Stomach (tissue), 9 donors: Measurements from ENCODE around the gene VEGFC. TPM values are rescaled to one million over a fixed set of nuclear protein-coding genes. Genes with fewer than 3 reads are reported as not detected.

Source experiments
- DNase-seq, 2 donors: peaks; one replicate each; pipeline versions ENCODE4 v3.0.0 to v3.0.0-alpha.2; 2013 to 2019
- H3K27ac ChIP-seq, 5 donors: fragments of 200-600 bp in 4 of 5; sonication (generic) in 4 of 5; one replicate each; pipeline ENCODE4 v1.5.1; 2013 to 2019; ENCODE audit warnings: mild to moderate bottlenecking in 1 of 5, moderate library complexity in 1 of 5
- H3K27me3 ChIP-seq, 3 donors: fragments of 200-600 bp; sonication (generic); one replicate each; pipeline ENCODE4 v1.5.1; 2017 to 2019; ENCODE audit warnings: mixed run types in 1 of 3
- H3K36me3 ChIP-seq, 4 donors: fragments of 200-600 bp; sonication (generic); 1 replicate in 3 of 4; 2 replicates in 1 of 4; pipeline ENCODE4 v1.5.1; 2016 to 2019
- H3K4me1 ChIP-seq, 4 donors: fragments of 200-600 bp; sonication (generic); one replicate each; pipeline ENCODE4 v1.5.1; 2016 to 2019
- H3K4me3 ChIP-seq, 4 donors: fragments of 200-600 bp; sonication (generic) in 3 of 4; one replicate each; pipeline ENCODE4 v1.5.1; 2016 to 2019; ENCODE audit warnings: mild to moderate bottlenecking in 1 of 4
- H3K9me3 ChIP-seq, 4 donors: fragments of 200-600 bp; sonication (generic); one replicate each; pipeline ENCODE4 v1.5.1; 2016 to 2019
- CTCF ChIP-seq, 7 experiments: fragments of 450-650 bp in 4 of 7; fragments of 200-600 bp in 3 of 7; sonication (generic) in 3 of 7; IDR thresholded peaks; one replicate each; pipeline ENCODE4 v1.5.1; 2016 to 2019; ENCODE audit warnings: antibody characterized with exemption in 7 of 7, control low read depth in 2 of 7, mild to moderate bottlenecking in 1 of 7
- EP300 ChIP-seq: sonication (generic); formaldehyde crosslinking; IDR thresholded peaks from one replicate; pipeline ENCODE4 v1.6.1; 2017; ENCODE audit warnings: antibody characterized with exemption
- POLR2A ChIP-seq, 4 donors: fragments of 450-650 bp; IDR thresholded peaks; one replicate each; pipeline ENCODE4 v1.6.1; 2016; ENCODE audit warnings: antibody characterized with exemption in 4 of 4, control low read depth in 2 of 4, mild to moderate bottlenecking in 1 of 4, moderate library complexity in 1 of 4
- POLR2AphosphoS5 ChIP-seq, 3 donors: sonication (generic); formaldehyde crosslinking; IDR thresholded peaks; one replicate each; pipeline ENCODE4 v1.6.1; 2016; ENCODE audit warnings: antibody characterized with exemption in 3 of 3
- WGBS, 5 donors: extraction: QIAGEN DNeasy Blood & Tissue Kit in 3 of 5; methylation state at CpG; one replicate each; pipeline versions ENCODE4 v1.1.5 to v1.1.7; 2013 to 2018; 5-methylcytosine and 5-hydroxymethylcytosine counted together
- intact Hi-C: fragments of 100-400 bp; cut with DNase I; formaldehyde crosslinking; loops from one replicate; pipeline ENCODE4 v1.15.1; 2023; ENCODE audit warnings: low total_unique reads
- polyA plus RNA-seq, 3 donors: library from polyadenylated mRNA; stranded (reverse); fragments of 200-250 nt; gene quantifications; one replicate each; pipeline ENCODE4 v1.2.3, GENCODE V29; 2013
- total RNA-seq, 5 donors: library from RNA; depleted of rRNA; stranded (reverse); fragments of >200 nt; gene quantifications; one replicate each; pipeline versions ENCODE4 v1.1.0 to v1.2.3, GENCODE V29; 2014 to 2016
- donor health status: healthy with polysubstance abuse.
- donor health status: Bipolar disorder and iron deficiency.
- donor health status: healthy.

VEGFC gene
- total and polyA plus RNA-seq, 8 donors: 0.45 to 6.4 (median 1.3) TPM; not detected in 2

- 71 to 89% (median 82%) methylated on average over 1 of the region's 1 CpG for WGBS, 5 donors
- Histone ChIP-seq H3K9me3 (no peaks in the 10 kb centered on the region), H3K36me3 (no peaks in the 10 kb centered on the region), H3K27ac (no peak overlapping the region), H3K27me3 (peaks cover 0 to 5% (median 2%) of the 10 kb centered on the region in 3 donors), H3K4me3 (no peak overlapping the region), H3K4me1 (peaks cover 0 to 12% (median 4%) of the 10 kb centered on the region in 4 donors)
- TF ChIP-seq POLR2A (IDR thresholded peaks at IDR 0.05): no peak
- TF ChIP-seq POLR2AphosphoS5 (IDR thresholded peaks at IDR 0.05): no peak
- TF ChIP-seq EP300: no peak
- no peak for TF ChIP-seq CTCF (IDR thresholded peaks at IDR 0.05)
- intact Hi-C loops: no loop called here
- DNase-seq: no peak
Observed at GRCh38 chr4:176798540-176798939, 5.8 kb upstream of the VEGFC start.

- H3K36me3 ChIP-seq: no peaks in the 10 kb centered on the region
- TF ChIP-seq POLR2AphosphoS5 (IDR thresholded peaks at IDR 0.05) (no peak), EP300 (no peak), POLR2A (IDR thresholded peaks at IDR 0.05) (no peak), CTCF (IDR thresholded peaks at IDR 0.05) (no peak)
- no peak for DNase-seq
- peaks cover 10 to 33% (median 13%) of the 10 kb centered on the region in 4 donors for H3K4me1 ChIP-seq
- H3K4me3 ChIP-seq: no peak overlapping the region
- no peaks in the 10 kb centered on the region for H3K9me3 ChIP-seq
- no peak overlapping the region for H3K27ac ChIP-seq
- WGBS, 5 donors: 73 to 92% (median 82%) methylated on average over 1 of the region's 1 CpG
- intact Hi-C loops: no loop called here
- H3K27me3 ChIP-seq: peaks cover 0 to 32% (median 22%) of the 10 kb centered on the region in 3 donors
Observed at GRCh38 chr4:176795441-176795840, 2.7 kb upstream of the VEGFC start.

GRCh38 chr4:176794651-176795050 lies 1.9 kb upstream of the VEGFC start:
- WGBS, 5 donors: 37 to 62% (median 57%) methylated on average over 1 of the region's 1 CpG
- TF ChIP-seq POLR2A (IDR thresholded peaks at IDR 0.05) (no peak), POLR2AphosphoS5 (IDR thresholded peaks at IDR 0.05) (no peak), CTCF (IDR thresholded peaks at IDR 0.05) (no peak), EP300 (no peak)
- H3K4me1 ChIP-seq: peaks cover 10 to 33% (median 13%) of the 10 kb centered on the region in 4 donors
- H3K4me3 ChIP-seq: no peak overlapping the region
- DNase-seq: peak in 1 of 2 donors; percentile 13
- no peaks in the 10 kb centered on the region for H3K9me3 ChIP-seq
- intact Hi-C loops: no loop called here
- peaks cover 0 to 37% (median 22%) of the 10 kb centered on the region in 3 donors for H3K27me3 ChIP-seq
- H3K27ac ChIP-seq: no peak overlapping the region
- no peaks in the 10 kb centered on the region for H3K36me3 ChIP-seq

- 17 to 29% (median 24%) methylated on average over 4 of the region's 4 CpGs for WGBS, 5 donors
- Histone ChIP-seq H3K4me3 (no peak overlapping the region), H3K4me1 (peaks cover 10 to 33% (median 13%) of the 10 kb centered on the region in 4 donors), H3K27me3 (peaks cover 0 to 37% (median 22%) of the 10 kb centered on the region in 3 donors), H3K27ac (peak overlapping the region in 1 of 5 donors; percentile 78), H3K36me3 (no peaks in the 10 kb centered on the region), H3K9me3 (no peaks in the 10 kb centered on the region)
- peak in 1 of 2 donors; percentile 23 for DNase-seq
- intact Hi-C loops: no loop called here
- no peak for TF ChIP-seq EP300
- TF ChIP-seq CTCF (IDR thresholded peaks at IDR 0.05): no peak
- TF ChIP-seq POLR2AphosphoS5 (IDR thresholded peaks at IDR 0.05): peak in 1 of 3 donors; percentile 58
Observed at GRCh38 chr4:176794151-176794550, 1.4 kb upstream of the VEGFC start.
